Measurements from ENCODE around the gene SHD. TPM values are rescaled to one million over a fixed set of nuclear protein-coding genes. Genes with fewer than 3 reads are reported as not detected.
"Not testable (repeated sequence)": the region's sequence is repeated elsewhere in the genome, so short reads cannot be mapped to it uniquely, and the experiment has no call there.

The SHD gene
- total RNA-seq, 1 experiment from 2014 or later: 4.4 TPM

DNA sequence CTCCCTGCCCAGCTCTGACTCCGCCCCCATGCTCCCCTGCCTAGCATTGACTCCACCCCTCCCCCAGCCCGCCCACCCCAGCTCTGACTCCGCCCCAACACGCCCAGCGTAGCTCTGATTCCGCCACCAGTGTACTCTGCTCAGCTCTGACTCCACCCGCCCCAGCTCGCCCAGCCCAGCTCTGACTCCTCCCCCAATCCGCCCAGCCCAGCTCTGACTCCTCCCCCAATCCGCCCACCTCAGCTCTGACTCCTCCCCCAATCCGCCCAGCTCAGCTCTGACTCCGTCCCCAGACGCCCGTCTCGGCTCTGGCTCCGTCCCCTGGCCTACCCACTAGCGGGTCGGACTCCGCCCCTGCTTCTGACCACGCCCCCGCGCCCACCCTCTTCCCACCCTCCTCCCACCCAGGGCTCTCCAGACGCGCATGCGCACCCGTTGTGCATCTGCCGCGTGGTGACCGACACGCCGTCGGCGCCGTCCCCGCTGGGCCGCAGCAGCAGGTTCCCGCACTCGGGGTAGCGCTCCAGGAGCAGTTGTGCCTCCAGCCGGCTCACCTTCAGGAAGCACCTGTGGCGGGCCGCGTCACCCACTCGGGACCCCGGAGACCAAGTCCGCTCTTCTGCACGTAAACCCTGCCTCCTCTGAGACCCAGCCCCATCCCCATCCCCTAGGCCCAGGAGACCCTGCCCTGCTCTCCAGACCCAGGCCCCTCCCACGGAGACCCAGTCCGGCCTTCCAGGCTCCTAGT, 49.4 kb downstream of the SHD start:
- no peaks in the 10 kb centered on the region for H3K79me2 ChIP-seq (ENCODE audit: insufficient read depth, low read length)
- H2BK20ac ChIP-seq (ENCODE audit: low read depth, low read length, poor library complexity, severe bottlenecking): no peak overlapping the region
- H2BK15ac ChIP-seq (ENCODE audit: low read depth, low read length): no peak overlapping the region
- no peak overlapping the region for H3K9ac ChIP-seq (ENCODE audit: extremely low read depth, insufficient read length, low read length)
- peaks cover 2% of the 10 kb centered on the region; the same call in 1 of the 2 replicates for H3K4me1 ChIP-seq (ENCODE audit: insufficient read depth, low read length)
- H2BK12ac ChIP-seq (ENCODE audit: insufficient read length, low read depth, low read length): no peak overlapping the region
- no peak overlapping the region for H3K4ac ChIP-seq (ENCODE audit: low read depth, low read length)
- Mint-ChIP-seq H3K9me3 (no peaks in the 10 kb centered on the region), H3K4me1 (peaks cover 10 to 15% of the 10 kb centered on the region in 2 experiments), H3K36me3 (ENCODE audit: insufficient read depth in 1 of 3, low read depth in 3 of 3) (peaks cover 2 to 19% (median 9%) of the 10 kb centered on the region in 3 experiments), H3K27me3 (ENCODE audit: low read depth) (peaks cover 2% of the 10 kb centered on the region; the same call in 1 of the 2 replicates), H3K27ac (peak overlapping the region in 2 of 3 experiments; percentile 75 to 98; a peak in 2 of 7 replicates), H3K4me3 (peak overlapping the region; percentile 80 to 87)
- H3K79me1 ChIP-seq (ENCODE audit: insufficient read depth, low read depth, low read length, poor library complexity, severe bottlenecking): no peaks in the 10 kb centered on the region
- H3K27me3 ChIP-seq (ENCODE audit: insufficient read depth, low read length): no peaks in the 10 kb centered on the region
- H3K23ac ChIP-seq (ENCODE audit: insufficient read length, low read depth, low read length): no peak overlapping the region
- TF ChIP-seq, protein P1, sequence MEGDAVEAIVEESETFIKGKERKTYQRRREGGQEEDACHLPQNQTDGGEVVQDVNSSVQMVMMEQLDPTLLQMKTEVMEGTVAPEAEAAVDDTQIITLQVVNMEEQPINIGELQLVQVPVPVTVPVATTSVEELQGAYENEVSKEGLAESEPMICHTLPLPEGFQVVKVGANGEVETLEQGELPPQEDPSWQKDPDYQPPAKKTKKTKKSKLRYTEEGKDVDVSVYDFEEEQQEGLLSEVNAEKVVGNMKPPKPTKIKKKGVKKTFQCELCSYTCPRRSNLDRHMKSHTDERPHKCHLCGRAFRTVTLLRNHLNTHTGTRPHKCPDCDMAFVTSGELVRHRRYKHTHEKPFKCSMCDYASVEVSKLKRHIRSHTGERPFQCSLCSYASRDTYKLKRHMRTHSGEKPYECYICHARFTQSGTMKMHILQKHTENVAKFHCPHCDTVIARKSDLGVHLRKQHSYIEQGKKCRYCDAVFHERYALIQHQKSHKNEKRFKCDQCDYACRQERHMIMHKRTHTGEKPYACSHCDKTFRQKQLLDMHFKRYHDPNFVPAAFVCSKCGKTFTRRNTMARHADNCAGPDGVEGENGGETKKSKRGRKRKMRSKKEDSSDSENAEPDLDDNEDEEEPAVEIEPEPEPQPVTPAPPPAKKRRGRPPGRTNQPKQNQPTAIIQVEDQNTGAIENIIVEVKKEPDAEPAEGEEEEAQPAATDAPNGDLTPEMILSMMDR (conservative IDR thresholded peaks at IDR 0.05): no peak
- no peaks in the 10 kb centered on the region for H3K9me3 ChIP-seq (ENCODE audit: control insufficient read depth, low read depth, low read length)
- peak overlapping the region; percentile 74 for H3K4me2 ChIP-seq (ENCODE audit: insufficient read depth, insufficient read length, low read length)
- DNase-seq: peak; percentile 97
- no peak overlapping the region for H4K5ac ChIP-seq (ENCODE audit: insufficient read length, low read depth, low read length)
- H4K8ac ChIP-seq (replicated peaks; ENCODE audit: insufficient read length, low read depth, low read length): no peak overlapping the region
- peak overlapping the region; percentile 13; the same call in 1 of the 2 replicates for H3K14ac ChIP-seq (ENCODE audit: insufficient read depth, low read length)
- H2BK120ac ChIP-seq (ENCODE audit: low read depth, low read length, poor library complexity, severe bottlenecking): no peak overlapping the region
- no peak overlapping the region for H3K27ac ChIP-seq (ENCODE audit: insufficient read length, low read depth, low read length)
- no CpG with 5 or more reads among the region's 49 CpGs for WGBS (ENCODE audit: extremely low coverage, insufficient read length, low lambda C conversion rate)
- no peaks in the 10 kb centered on the region for H4K20me1 ChIP-seq (ENCODE audit: control insufficient read depth, insufficient read depth, insufficient read length)
- H2AFZ ChIP-seq (ENCODE audit: low read length): no peak overlapping the region
- no peak overlapping the region for H3K18ac ChIP-seq (ENCODE audit: insufficient read length, low read depth, low read length)
- H3K56ac ChIP-seq (ENCODE audit: insufficient read length, low read depth, low read length): no peak overlapping the region
- H3K23me2 ChIP-seq (ENCODE audit: insufficient read length, low read depth, low read length, poor library complexity, severe bottlenecking): peaks cover 9% of the 10 kb centered on the region
- no peak overlapping the region for H4K91ac ChIP-seq (ENCODE audit: insufficient read length, low read depth, low read length)
- no peak overlapping the region for H2BK5ac ChIP-seq (ENCODE audit: insufficient read length, low read length)
- no peak overlapping the region for H3T11ph ChIP-seq (ENCODE audit: low read length)
- no peak overlapping the region for H2AK5ac ChIP-seq (ENCODE audit: insufficient read length, low read length)

DNA sequence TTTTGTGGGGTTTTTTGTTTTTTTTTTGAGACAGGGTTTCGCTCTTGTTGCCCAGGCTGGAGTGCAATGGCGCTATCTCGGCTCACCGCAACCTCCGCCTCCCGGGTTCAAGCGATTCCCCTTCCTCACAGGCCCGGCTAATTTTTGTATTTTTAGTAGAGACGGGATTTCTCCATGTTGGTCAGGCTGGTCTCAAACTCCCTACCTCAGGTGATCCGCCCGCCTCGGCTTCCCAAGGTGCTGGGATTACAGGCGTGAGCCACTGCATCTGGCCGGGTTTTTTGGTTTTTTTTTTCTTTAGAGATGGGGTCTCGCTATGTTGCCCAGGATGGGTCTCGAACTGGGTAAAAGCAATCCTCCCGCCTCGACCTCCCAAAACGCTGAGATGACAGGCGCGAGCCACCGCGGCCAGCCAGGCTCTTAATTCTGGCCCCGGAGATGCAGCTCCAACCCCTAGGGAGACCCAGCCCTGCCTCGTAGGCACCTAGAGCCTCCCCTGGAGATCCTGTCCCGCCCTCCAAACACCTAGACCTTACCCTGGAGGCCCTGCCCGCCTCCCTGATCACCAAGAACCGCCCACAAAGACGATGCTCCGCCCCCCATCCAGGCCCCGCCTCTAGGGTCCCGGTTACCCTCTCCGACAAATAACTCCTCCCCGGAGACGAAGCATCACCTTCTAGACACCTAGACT, 50.1 kb downstream of the SHD start:
- H3K56ac ChIP-seq (ENCODE audit: insufficient read length, low read depth, low read length); H3K27ac ChIP-seq (ENCODE audit: insufficient read length, low read depth, low read length); H2AFZ ChIP-seq (ENCODE audit: low read length); H3K14ac ChIP-seq (ENCODE audit: insufficient read depth, low read length); H3K4me1 ChIP-seq (ENCODE audit: insufficient read depth, low read length); H3K27me3 Mint-ChIP-seq (ENCODE audit: low read depth); H2AK5ac ChIP-seq (ENCODE audit: insufficient read length, low read length); H3K27me3 ChIP-seq (ENCODE audit: insufficient read depth, low read length); H2BK15ac ChIP-seq (ENCODE audit: low read depth, low read length); H3K9me3 Mint-ChIP-seq; H3K23me2 ChIP-seq (ENCODE audit: insufficient read length, low read depth, low read length, poor library complexity, severe bottlenecking); H3K79me1 ChIP-seq (ENCODE audit: insufficient read depth, low read depth, low read length, poor library complexity, severe bottlenecking); H3K79me2 ChIP-seq (ENCODE audit: insufficient read depth, low read length); H2BK5ac ChIP-seq (ENCODE audit: insufficient read length, low read length); H3K9ac ChIP-seq (ENCODE audit: extremely low read depth, insufficient read length, low read length); H3K23ac ChIP-seq (ENCODE audit: insufficient read length, low read depth, low read length); H3K18ac ChIP-seq (ENCODE audit: insufficient read length, low read depth, low read length); H4K20me1 ChIP-seq (ENCODE audit: control insufficient read depth, insufficient read depth, insufficient read length); H4K8ac ChIP-seq (replicated peaks; ENCODE audit: insufficient read length, low read depth, low read length); H3K9me3 ChIP-seq (ENCODE audit: control insufficient read depth, low read depth, low read length); H4K91ac ChIP-seq (ENCODE audit: insufficient read length, low read depth, low read length); H3T11ph ChIP-seq (ENCODE audit: low read length); H4K5ac ChIP-seq (ENCODE audit: insufficient read length, low read depth, low read length); H3K4ac ChIP-seq (ENCODE audit: low read depth, low read length); H2BK12ac ChIP-seq (ENCODE audit: insufficient read length, low read depth, low read length); H2BK120ac ChIP-seq (ENCODE audit: low read depth, low read length, poor library complexity, severe bottlenecking); H2BK20ac ChIP-seq (ENCODE audit: low read depth, low read length, poor library complexity, severe bottlenecking): not testable (repeated sequence)
- Mint-ChIP-seq H3K27ac (peak overlapping the region in 1 of 3 experiments; percentile 55; a peak in 2 of 7 replicates), H3K36me3 (ENCODE audit: insufficient read depth in 1 of 3, low read depth in 3 of 3) (peaks cover 3 to 17% (median 7%) of the 10 kb centered on the region in 3 experiments), H3K4me3 (peak overlapping the region; percentile 80 to 87), H3K4me1 (peaks cover 10 to 15% of the 10 kb centered on the region in 2 experiments)
- WGBS (ENCODE audit: extremely low coverage, insufficient read length, low lambda C conversion rate): no CpG with 5 or more reads among the region's 35 CpGs
- peak overlapping the region; percentile 18 for H3K4me2 ChIP-seq (ENCODE audit: insufficient read depth, insufficient read length, low read length)
- DNase-seq: peak; percentile 85

Measured in H9 (cell line).